Endothelial cell of umbilical vein (primary cell): ENCODE measurements around the gene SAMD4A.

Experiments
- CTCF ChIP-seq, 2 donors: IDR thresholded peaks; 1 replicate in 1 of 2; 2 replicates in 1 of 2; pipeline ENCODE4 v1.5.1; 2011; ENCODE audit warnings: low read length in 2 of 2, mild to moderate bottlenecking in 2 of 2, moderate library complexity in 2 of 2, control low read depth in 1 of 2, inconsistent platforms in 1 of 2, low read depth in 1 of 2; ENCODE audit not compliant: insufficient read depth in 1 of 2; ENCODE audit errors: extremely low read depth in 1 of 2
- POLR2A ChIP-seq: IDR thresholded peaks from 2 replicates; pipeline ENCODE4 v1.6.1; 2012; ENCODE audit warnings: low read depth, mild to moderate bottlenecking, control low read depth, low read length

- TF ChIP-seq POLR2A: no peak
- no peak for TF ChIP-seq CTCF (IDR thresholded peaks at IDR 0.05; ENCODE audit: extremely low read depth in 1 of 2, insufficient read depth in 1 of 2, low read depth in 1 of 2, low read length in 2 of 2)
These were observed 170.3 kb downstream of the SAMD4A start for GRCh38 chr14:54737132-54737711.
